Liver (tissue), 3 donors: Measurements from ENCODE around the gene LDLRAD4.

ENCODE experiments used
- ATF3 ChIP-seq: IDR thresholded peaks from 2 replicates; pipeline ENCODE4 v1.6.1; 2016; ENCODE audit warnings: antibody characterized with exemption
- CTCF ChIP-seq: fragments of 150-350 bp; IDR thresholded peaks from 2 replicates; pipeline ENCODE4 v1.5.1; 2017; ENCODE audit warnings: improper control_type of control experiment, low read depth, low read length; ENCODE audit not compliant: missing input control
- GABPA ChIP-seq, 2 donors: IDR thresholded peaks in 1 of 2; conservative IDR thresholded peaks in 1 of 2; 2 replicates each; pipeline ENCODE4 v1.6.1; 2016; ENCODE audit warnings: antibody characterized with exemption in 2 of 2, mild to moderate bottlenecking in 1 of 2, moderate library complexity in 1 of 2
- JUND ChIP-seq, 2 donors: IDR thresholded peaks; 2 replicates each; pipeline ENCODE4 v1.6.1; 2016; ENCODE audit warnings: antibody characterized with exemption in 2 of 2
- NR2F2 ChIP-seq: IDR thresholded peaks from 2 replicates; pipeline ENCODE4 v1.6.1; 2016; ENCODE audit warnings: antibody characterized with exemption
- REST ChIP-seq: IDR thresholded peaks from 2 replicates; pipeline ENCODE4 v1.6.1; 2016; ENCODE audit warnings: antibody characterized with exemption, mild to moderate bottlenecking
- SP1 ChIP-seq: IDR thresholded peaks from 2 replicates; pipeline ENCODE4 v1.6.1; 2018; ENCODE audit warnings: antibody characterized with exemption, mild to moderate bottlenecking
- TAF1 ChIP-seq: conservative IDR thresholded peaks from 2 replicates; pipeline ENCODE4 v1.6.1; 2016; ENCODE audit warnings: antibody characterized with exemption, mild to moderate bottlenecking
- ZBTB33 ChIP-seq: IDR thresholded peaks from 2 replicates; pipeline ENCODE4 v1.6.1; 2016; ENCODE audit warnings: antibody characterized with exemption
- donor health status: healthy.
- donor health status: healthy.

- TF ChIP-seq CTCF (no peak), SP1 (no peak), JUND (IDR thresholded peaks at IDR 0.05) (no peak), NR2F2 (no peak), REST (no peak), GABPA (IDR thresholded peaks at IDR 0.05 in 1 of 2, conservative IDR thresholded peaks at IDR 0.05 in 1 of 2) (no peak), TAF1 (no peak), ZBTB33 (no peak), ATF3 (no peak)
Observed at GRCh38 chr18:13268158-13269012, 49.8 kb downstream of the LDLRAD4 start.
